Endothelial cell (in vitro differentiated cells): Measurements from ENCODE around the gene PLA2G15. TPM values are rescaled to one million over a fixed set of nuclear protein-coding genes. Genes with fewer than 3 reads are reported as not detected.
A peak's percentile ranks its signal among the peaks of the same experiment; 100 is the strongest.
"Not testable (repeated sequence)": the region's sequence is repeated elsewhere in the genome, so short reads cannot be mapped to it uniquely, and the experiment has no call there.

ENCODE experiments used
- DNase-seq: peaks from one replicate; pipeline ENCODE4 v3.0.0; 2021; ENCODE audit warnings: low spot score
- H3K27ac Mint-ChIP-seq: one replicate; pipeline ENCODE4 v1.8.0; 2021; ENCODE audit warnings: mixed read lengths, inconsistent platforms; ENCODE audit not compliant: unreplicated experiment
- H3K27me3 Mint-ChIP-seq: one replicate; pipeline ENCODE4 v1.8.0; 2021; ENCODE audit warnings: mild to moderate bottlenecking, moderate library complexity, mixed read lengths, inconsistent platforms; ENCODE audit not compliant: unreplicated experiment
- H3K36me3 Mint-ChIP-seq: one replicate; pipeline ENCODE4 v1.8.0; 2021; ENCODE audit warnings: mild to moderate bottlenecking, low read depth, mixed read lengths, inconsistent platforms; ENCODE audit not compliant: unreplicated experiment
- H3K4me1 Mint-ChIP-seq: one replicate; pipeline ENCODE4 v1.8.0; 2021; ENCODE audit warnings: mild to moderate bottlenecking, mixed read lengths, inconsistent platforms; ENCODE audit not compliant: unreplicated experiment
- H3K4me3 Mint-ChIP-seq: one replicate; pipeline ENCODE4 v1.8.0; 2021; ENCODE audit warnings: mild to moderate bottlenecking, mixed read lengths, inconsistent platforms; ENCODE audit not compliant: unreplicated experiment
- H3K9me3 Mint-ChIP-seq: one replicate; pipeline ENCODE4 v1.8.0; 2021; ENCODE audit warnings: mixed read lengths, inconsistent platforms; ENCODE audit not compliant: unreplicated experiment
- CTCF ChIP-seq: fragments of 200-600 bp; sonication (generic); IDR thresholded peaks from one replicate; pipeline ENCODE4 v1.5.0; 2021; ENCODE audit warnings: antibody characterized with exemption; ENCODE audit not compliant: unreplicated experiment
- total RNA-seq: library from RNA; stranded (reverse); fragmentation: NEBNext Ultra II Directional; extraction: Animal tissue kit (Norgen Biotek cat#: 25700); gene quantifications from one replicate; pipeline ENCODE4 v1.2.1, GENCODE V29; 2021; ENCODE audit not compliant: unreplicated experiment

Gene PLA2G15
- total RNA-seq, 1 donor from 2014 or later: 14.9 TPM

- H3K4me3 Mint-ChIP-seq: no peak overlapping the region
- DNase-seq: no peak
- H3K4me1 Mint-ChIP-seq: peaks cover 48% of the 10 kb centered on the region
- no peak for TF ChIP-seq CTCF
- H3K27me3 Mint-ChIP-seq: peaks cover 8% of the 10 kb centered on the region
- H3K27ac Mint-ChIP-seq: no peak overlapping the region
- H3K36me3 Mint-ChIP-seq: peaks cover 4% of the 10 kb centered on the region
- H3K9me3 Mint-ChIP-seq: no peaks in the 10 kb centered on the region
Measured at GRCh38 chr16:68285683-68286082, 40.5 kb downstream of the PLA2G15 start.

GRCh38 chr16:68286153-68287074, 41.2 kb downstream of the PLA2G15 start:
- Mint-ChIP-seq H3K36me3 (peaks cover 8% of the 10 kb centered on the region), H3K9me3 (no peaks in the 10 kb centered on the region), H3K27ac (peak overlapping the region; percentile 2), H3K4me3 (no peak overlapping the region), H3K27me3 (peaks cover 10% of the 10 kb centered on the region), H3K4me1 (peaks cover 51% of the 10 kb centered on the region)
- no peak for TF ChIP-seq CTCF
- DNase-seq: no peak

GRCh38 chr16:68287276-68288251, 42.4 kb downstream of the PLA2G15 start:
- no peak for DNase-seq
- Mint-ChIP-seq H3K4me3 (no peak overlapping the region), H3K27me3 (peaks cover 10% of the 10 kb centered on the region), H3K36me3 (peaks cover 13% of the 10 kb centered on the region), H3K9me3 (no peaks in the 10 kb centered on the region), H3K4me1 (peaks cover 58% of the 10 kb centered on the region), H3K27ac (no peak overlapping the region)
- no peak for TF ChIP-seq CTCF

GRCh38 chr16:68288252-68288650, 43.1 kb downstream of the PLA2G15 start:
- Mint-ChIP-seq H3K36me3 (peaks cover 13% of the 10 kb centered on the region), H3K4me1 (peaks cover 58% of the 10 kb centered on the region), H3K9me3 (no peaks in the 10 kb centered on the region), H3K4me3 (no peak overlapping the region), H3K27ac (no peak overlapping the region), H3K27me3 (peaks cover 10% of the 10 kb centered on the region)
- TF ChIP-seq CTCF: no peak
- no peak for DNase-seq

- DNase-seq, H3K4me3 Mint-ChIP-seq, H3K27ac Mint-ChIP-seq, H3K9me3 Mint-ChIP-seq, H3K27me3 Mint-ChIP-seq: not testable (repeated sequence)
- Mint-ChIP-seq H3K36me3 (peaks cover 13% of the 10 kb centered on the region), H3K4me1 (peaks cover 53% of the 10 kb centered on the region)
Measured at GRCh38 chr16:68288796-68289195, 43.6 kb downstream of the PLA2G15 start.
